GM10248 (cell line): ENCODE data around the gene JMJD8.

Experiments
- CTCF ChIA-PET: fragments of 300-600 bp; sonication (Branson Sonifier 250); formaldehyde crosslinking; extraction: SDS; loops from one replicate; lab custom pipeline; 2021; ENCODE audit warnings: antibody characterized with exemption; lab: Yijun Ruan, JAX
- POLR2A ChIA-PET: fragments of 350-650 bp; sonication (Branson Sonifier 250); formaldehyde crosslinking; extraction: SDS; loops from one replicate; lab custom pipeline; 2020; ENCODE audit warnings: antibody characterized with exemption; lab: Yijun Ruan, JAX
- DNase-seq: peaks from one replicate; pipeline ENCODE4 v3.0.0; 2012; ENCODE audit errors: extremely low spot score
- TF ChIP-seq, protein P1 (sequence below): IDR thresholded peaks from 2 replicates; pipeline ENCODE4 v1.5.1; 2012; ENCODE audit warnings: mild to moderate bottlenecking, low read depth; ENCODE audit errors: extremely low read depth, missing control alignments, control extremely low read depth

The JMJD8 gene

DNA sequence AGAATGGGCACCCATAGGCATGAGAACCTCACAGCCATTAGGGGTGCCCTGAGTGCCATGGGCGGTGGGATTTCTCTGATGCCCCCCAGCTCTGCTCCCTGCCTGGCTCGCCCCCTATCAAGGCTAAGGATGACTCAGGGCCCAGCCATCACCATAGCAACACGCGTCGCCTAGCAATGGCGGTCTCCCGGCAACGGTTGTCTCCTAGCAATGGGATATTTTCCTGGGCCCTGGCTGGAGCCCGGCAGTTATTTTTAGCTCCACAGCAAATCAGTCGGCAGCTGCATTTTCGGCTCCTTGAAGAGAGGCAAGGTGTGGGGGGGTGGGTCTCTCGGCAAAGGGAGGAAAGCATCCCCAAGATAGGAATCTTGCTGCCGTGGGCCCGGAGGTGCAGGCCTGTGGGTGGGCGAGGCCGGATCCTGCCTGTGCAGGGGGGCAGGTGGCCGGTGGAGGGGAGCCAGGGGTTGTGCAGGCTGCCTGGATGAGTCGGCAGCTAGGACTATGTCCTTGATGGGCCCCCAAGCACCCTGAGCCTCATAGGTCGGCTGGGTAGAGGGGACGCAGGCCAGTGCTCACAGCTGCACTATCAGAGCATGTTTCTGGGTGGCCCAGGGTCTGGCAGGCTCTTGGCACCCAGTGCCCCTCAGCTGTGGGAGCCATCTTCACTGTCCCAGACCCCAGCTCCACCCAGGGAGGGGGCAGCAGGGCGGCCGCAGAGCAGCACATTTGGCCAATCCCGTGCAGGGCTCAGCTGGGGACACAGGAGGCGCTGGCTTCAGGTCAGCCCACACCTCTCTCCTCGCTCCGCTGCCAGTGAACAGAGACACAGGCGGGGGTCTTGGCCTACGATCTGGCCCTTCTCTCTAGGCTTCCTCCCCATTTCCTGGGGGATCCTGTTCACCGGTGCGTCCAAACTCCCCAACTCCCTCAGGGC, 25.7 kb upstream of the JMJD8 start:
- no peak for DNase-seq
- TF ChIP-seq, protein P1, sequence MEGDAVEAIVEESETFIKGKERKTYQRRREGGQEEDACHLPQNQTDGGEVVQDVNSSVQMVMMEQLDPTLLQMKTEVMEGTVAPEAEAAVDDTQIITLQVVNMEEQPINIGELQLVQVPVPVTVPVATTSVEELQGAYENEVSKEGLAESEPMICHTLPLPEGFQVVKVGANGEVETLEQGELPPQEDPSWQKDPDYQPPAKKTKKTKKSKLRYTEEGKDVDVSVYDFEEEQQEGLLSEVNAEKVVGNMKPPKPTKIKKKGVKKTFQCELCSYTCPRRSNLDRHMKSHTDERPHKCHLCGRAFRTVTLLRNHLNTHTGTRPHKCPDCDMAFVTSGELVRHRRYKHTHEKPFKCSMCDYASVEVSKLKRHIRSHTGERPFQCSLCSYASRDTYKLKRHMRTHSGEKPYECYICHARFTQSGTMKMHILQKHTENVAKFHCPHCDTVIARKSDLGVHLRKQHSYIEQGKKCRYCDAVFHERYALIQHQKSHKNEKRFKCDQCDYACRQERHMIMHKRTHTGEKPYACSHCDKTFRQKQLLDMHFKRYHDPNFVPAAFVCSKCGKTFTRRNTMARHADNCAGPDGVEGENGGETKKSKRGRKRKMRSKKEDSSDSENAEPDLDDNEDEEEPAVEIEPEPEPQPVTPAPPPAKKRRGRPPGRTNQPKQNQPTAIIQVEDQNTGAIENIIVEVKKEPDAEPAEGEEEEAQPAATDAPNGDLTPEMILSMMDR, result no peak
- ChIA-PET CTCF (interaction anchor here (1.9 to 8.3 kb wide), 3 partner anchors 14 to 348 kb away, joined by 6 to 169 read pairs (median 59); partner anchors contain the start of genes ANTKMT, CCDC78, CHTF18 and HAGHL), POLR2A (no interaction called here)

DNA sequence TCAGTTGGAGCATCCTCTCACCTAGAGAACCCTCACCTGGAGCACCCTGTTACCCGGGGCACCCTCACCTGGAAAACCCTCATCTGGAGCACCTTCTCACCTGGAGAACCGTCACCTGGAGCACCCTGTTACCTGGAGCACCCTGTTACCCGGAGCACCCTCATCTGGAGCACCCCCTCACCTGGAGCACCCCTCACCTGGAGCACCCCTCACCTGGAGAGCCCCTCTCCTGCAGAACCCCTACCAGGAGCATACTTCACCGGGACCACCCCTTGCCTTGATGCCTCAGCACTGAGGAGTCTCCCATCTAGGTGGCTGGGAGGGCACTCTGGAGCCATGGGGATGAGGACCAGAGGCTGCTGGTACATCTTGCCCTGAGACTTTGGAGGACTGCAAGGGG, 24.8 kb upstream of the JMJD8 start:
- ChIA-PET POLR2A (no interaction called here), CTCF (interaction anchor here (1.6 to 8.3 kb wide), 2 partner anchors 12 to 75 kb away, joined by 8 to 169 read pairs; partner anchors contain the start of genes ANTKMT, CHTF18 and RPUSD1)

DNA sequence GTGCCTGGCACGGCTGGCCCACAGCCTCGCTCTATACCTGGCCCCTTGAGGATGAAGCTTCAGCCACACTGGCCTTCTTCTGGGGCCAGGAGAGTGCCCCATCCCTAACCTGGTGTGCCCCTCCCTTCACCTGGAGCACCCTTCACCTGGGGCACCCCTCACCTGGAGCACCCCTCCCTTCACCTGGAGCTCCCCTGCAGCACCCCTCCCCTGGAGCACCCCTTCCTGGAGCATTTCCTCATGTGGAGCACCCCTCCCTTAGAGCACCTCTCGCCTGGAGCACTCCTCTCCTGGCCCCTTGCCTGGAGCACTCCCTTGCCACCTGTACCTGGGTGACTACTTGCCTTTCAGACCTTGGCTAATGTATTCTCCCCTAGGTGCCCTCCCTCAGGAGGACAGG, 23.9 kb upstream of the JMJD8 start:
- ChIA-PET CTCF (interaction anchor here (1.2 to 1.6 kb wide), 4 partner anchors 12 to 395 kb away, joined by 5 to 9 read pairs (median 6); partner anchors contain the start of gene ANTKMT), POLR2A (no interaction called here)
- no peak for DNase-seq
- TF ChIP-seq, protein P1, result no peak

More for the DNA sequence above, 24.8 kb upstream of the JMJD8 start:
- no peak for DNase-seq
- TF ChIP-seq, protein P1, result no peak

DNA sequence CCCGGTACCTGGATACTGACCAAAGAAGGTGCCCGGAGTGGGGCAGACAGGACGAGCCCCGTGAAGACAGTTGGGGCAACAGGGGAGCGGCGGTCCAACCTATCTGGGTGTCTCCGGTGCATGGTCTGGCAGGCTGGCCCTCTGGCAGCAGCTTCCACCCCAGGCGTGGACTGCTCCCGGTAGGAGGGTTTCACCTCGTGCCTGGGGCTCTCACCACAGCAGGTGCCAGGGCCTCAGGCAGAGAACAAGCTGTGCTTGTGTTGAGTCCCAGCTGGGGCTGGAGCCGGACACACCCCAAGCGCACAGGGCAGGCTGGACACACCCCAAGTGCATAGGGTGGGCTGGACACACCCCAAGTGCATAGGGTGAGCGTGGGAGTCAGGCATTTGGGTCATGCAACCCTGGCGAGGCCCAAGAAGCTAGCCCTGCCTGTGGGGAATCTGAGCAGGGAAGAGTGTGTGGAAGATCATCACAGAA, 23.0 kb upstream of the JMJD8 start:
- DNase-seq, result no peak
- ChIA-PET CTCF (interaction anchor here (1.2 to 1.6 kb wide), 6 partner anchors 9 to 396 kb away, joined by 3 to 9 read pairs (median 5); partner anchors contain the start of gene ANTKMT), POLR2A (no interaction called here)
- TF ChIP-seq, protein P1, result no peak

DNA sequence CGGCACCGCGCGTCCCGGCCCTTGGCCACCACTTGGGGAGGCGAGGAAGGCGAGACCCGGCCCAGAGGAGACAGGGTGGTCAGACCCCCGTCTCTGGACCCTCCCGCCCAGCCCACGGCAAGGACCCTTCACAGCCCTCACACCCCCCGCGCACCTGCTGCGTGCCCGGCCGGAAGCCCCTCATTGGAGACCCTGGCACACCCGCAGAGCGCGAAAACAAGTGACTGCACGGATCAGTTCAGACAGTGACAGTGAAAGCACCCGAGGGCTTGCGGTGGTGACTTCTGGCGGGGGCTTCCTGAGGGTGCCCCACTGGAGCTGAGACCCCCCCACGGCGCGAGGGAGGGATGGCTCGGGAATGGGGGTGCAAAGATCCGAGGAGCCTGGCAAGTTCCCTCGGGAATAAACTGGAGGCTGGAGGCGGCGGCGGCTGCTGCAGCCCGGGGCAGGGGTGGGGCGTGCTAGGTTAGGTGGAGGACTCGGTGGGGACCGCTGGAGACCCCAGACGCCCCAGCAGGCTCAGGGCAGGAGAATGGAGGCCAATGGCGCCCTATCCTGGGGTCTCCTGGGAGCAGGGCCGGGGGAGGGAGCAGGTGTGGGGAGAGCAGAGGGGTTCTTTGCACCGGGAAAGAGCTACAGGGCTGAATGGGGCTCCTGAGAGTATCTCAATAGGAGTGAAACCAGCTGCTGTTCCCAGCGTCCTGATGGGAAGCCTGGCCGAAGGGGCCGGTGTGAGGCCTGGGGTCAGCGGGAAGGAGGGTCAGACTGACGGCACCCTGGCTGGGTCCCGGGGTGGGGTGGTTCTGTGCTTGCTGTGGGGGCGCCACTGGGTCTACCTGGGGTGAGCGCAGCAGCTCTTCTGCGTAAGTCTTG, 22.3 kb upstream of the JMJD8 start:
- no peak for DNase-seq
- TF ChIP-seq, protein P1, result no peak
- ChIA-PET CTCF (interaction anchor here (1.2 to 1.6 kb wide), 4 partner anchors 10 to 397 kb away, joined by 3 to 9 read pairs (median 5); no protein-coding TSS in a partner anchor), POLR2A (interaction anchor here (0.5 kb wide), 1 partner anchor 1448 kb away, joined by 3 read pairs; no protein-coding TSS in a partner anchor)
